Thyroid gland (tissue), 4 donors: ENCODE results near the gene KAZN.

Experiments used
- POLR2A ChIP-seq, 2 donors: fragments of 450-650 bp; IDR thresholded peaks; one replicate each; pipeline ENCODE4 v1.6.1; 2017; ENCODE audit warnings: antibody characterized with exemption in 2 of 2, mild to moderate bottlenecking in 2 of 2, moderate library complexity in 1 of 2
- TF ChIP-seq, protein P1 (sequence below), 6 experiments: fragments of 200-600 bp in 3 of 6; fragments of 450-650 bp in 3 of 6; sonication (generic) in 3 of 6; IDR thresholded peaks; one replicate each; pipeline ENCODE4 v1.5.1; 2016 to 2019; ENCODE audit warnings: antibody characterized with exemption in 6 of 6, mild to moderate bottlenecking in 2 of 6, inconsistent platforms in 1 of 6, moderate library complexity in 1 of 6

DNA sequence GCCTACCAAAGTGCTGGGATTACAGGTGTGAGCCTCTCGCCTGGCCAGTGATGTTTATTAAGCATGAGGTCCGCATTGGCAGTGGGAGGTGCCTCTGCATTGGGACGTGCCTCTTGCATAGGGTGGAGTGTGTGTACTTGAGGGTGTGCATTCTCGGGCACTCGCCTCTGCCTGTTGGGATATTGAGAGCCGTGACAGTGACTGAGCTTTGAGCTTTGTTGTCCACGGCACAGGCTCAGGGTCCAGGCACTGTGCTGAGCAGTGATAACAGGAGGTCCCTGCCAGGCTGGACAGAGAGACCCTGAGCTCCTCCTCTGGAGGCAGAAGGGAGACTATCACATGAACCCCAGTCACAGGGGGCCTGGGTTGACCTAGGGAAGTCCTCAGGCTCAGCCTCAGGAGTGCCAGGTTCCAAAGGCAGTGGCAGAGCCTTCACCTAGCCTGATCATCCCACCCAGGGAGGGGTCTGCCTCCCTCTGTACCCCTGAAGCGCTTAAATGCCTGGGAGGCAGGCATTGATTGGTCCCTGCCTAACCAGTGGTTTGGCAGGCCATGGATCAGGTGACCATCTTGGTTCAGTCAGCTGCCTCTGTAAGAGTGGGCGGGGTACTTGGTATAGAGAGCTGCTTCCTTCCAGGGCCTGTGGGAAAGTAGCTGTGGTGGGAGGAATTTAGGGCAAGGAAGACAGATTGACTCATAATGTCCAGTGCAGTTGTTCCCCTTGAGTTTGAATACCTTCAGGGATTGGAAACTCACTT is 341.2 kb downstream of the KAZN start:
- TF ChIP-seq, protein P1, sequence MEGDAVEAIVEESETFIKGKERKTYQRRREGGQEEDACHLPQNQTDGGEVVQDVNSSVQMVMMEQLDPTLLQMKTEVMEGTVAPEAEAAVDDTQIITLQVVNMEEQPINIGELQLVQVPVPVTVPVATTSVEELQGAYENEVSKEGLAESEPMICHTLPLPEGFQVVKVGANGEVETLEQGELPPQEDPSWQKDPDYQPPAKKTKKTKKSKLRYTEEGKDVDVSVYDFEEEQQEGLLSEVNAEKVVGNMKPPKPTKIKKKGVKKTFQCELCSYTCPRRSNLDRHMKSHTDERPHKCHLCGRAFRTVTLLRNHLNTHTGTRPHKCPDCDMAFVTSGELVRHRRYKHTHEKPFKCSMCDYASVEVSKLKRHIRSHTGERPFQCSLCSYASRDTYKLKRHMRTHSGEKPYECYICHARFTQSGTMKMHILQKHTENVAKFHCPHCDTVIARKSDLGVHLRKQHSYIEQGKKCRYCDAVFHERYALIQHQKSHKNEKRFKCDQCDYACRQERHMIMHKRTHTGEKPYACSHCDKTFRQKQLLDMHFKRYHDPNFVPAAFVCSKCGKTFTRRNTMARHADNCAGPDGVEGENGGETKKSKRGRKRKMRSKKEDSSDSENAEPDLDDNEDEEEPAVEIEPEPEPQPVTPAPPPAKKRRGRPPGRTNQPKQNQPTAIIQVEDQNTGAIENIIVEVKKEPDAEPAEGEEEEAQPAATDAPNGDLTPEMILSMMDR (IDR thresholded peaks at IDR 0.05): no peak
- TF ChIP-seq POLR2A (IDR thresholded peaks at IDR 0.05): no peak
